CD14-positive monocyte (primary cell): ENCODE results near the gene DGKH. TPM values are rescaled to one million over a fixed set of nuclear protein-coding genes. Genes with fewer than 3 reads are reported as not detected.

Experiments
- DNase-seq, 3 donors: peaks; one replicate each; pipeline ENCODE4 v3.0.0-alpha.2; 2011 to 2022
- H2AFZ ChIP-seq: 2 replicates; pipeline ENCODE4 v1.6.0; 2012; ENCODE audit warnings: mild to moderate bottlenecking, low read depth, low read length, inconsistent platforms; ENCODE audit not compliant: insufficient read depth, poor library complexity, severe bottlenecking
- H3K27ac ChIP-seq, 2 donors: 1 replicate in 1 of 2; 2 replicates in 1 of 2; pipeline ENCODE4 v1.5.1; 2012 to 2013; ENCODE audit warnings: low read length in 2 of 2, control low read depth in 1 of 2, inconsistent platforms in 1 of 2, low read depth in 1 of 2, mild to moderate bottlenecking in 1 of 2
- H3K27me3 ChIP-seq, 2 donors: one replicate each; pipeline versions ENCODE4 v1.6.0 to v1.6.1; 2011 to 2013; ENCODE audit warnings: low read length in 2 of 2; ENCODE audit not compliant: control insufficient read depth in 2 of 2, insufficient read depth in 2 of 2
- H3K36me3 ChIP-seq, 2 donors: replicated peaks in 1 of 2; 1 replicate in 1 of 2; 2 replicates in 1 of 2; pipeline versions ENCODE4 v1.5.1 to v1.6.1; 2012 to 2013; ENCODE audit warnings: low read length in 2 of 2, control low read depth in 1 of 2, inconsistent platforms in 1 of 2, mild to moderate bottlenecking in 1 of 2; ENCODE audit not compliant: insufficient read depth in 2 of 2, control insufficient read depth in 1 of 2
- H3K4me1 ChIP-seq, 2 donors: 1 replicate in 1 of 2; 2 replicates in 1 of 2; pipeline versions ENCODE4 v1.5.1 to v1.6.1; 2012 to 2013; ENCODE audit warnings: low read length in 2 of 2, control low read depth in 1 of 2, inconsistent platforms in 1 of 2, mild to moderate bottlenecking in 1 of 2, moderate library complexity in 1 of 2; ENCODE audit not compliant: insufficient read depth in 2 of 2, control insufficient read depth in 1 of 2
- H3K4me2 ChIP-seq: replicated peaks from 2 replicates; pipeline ENCODE3; 2012; ENCODE audit warnings: low read length, moderate library complexity, mild to moderate bottlenecking; ENCODE audit not compliant: poor library complexity, severe bottlenecking; ENCODE audit errors: extremely low read depth
- H3K4me3 ChIP-seq, 3 experiments: fragments of 200-600 bp in 1 of 3; sonication (generic) in 1 of 3; replicated peaks in 1 of 3; 1 replicate in 2 of 3; 2 replicates in 1 of 3; pipeline ENCODE4 v1.5.1; 2011 to 2013; ENCODE audit warnings: low read length in 3 of 3, mild to moderate bottlenecking in 3 of 3, control low read depth in 2 of 3, low read depth in 2 of 3, inconsistent platforms in 1 of 3, moderate library complexity in 1 of 3
- H3K79me2 ChIP-seq: 2 replicates; pipeline ENCODE4 v1.6.0; 2012; ENCODE audit warnings: mild to moderate bottlenecking, control low read depth, inconsistent platforms, low read length, moderate library complexity; ENCODE audit not compliant: insufficient read depth
- H3K9ac ChIP-seq: 2 replicates; pipeline ENCODE4 v1.6.0; 2017; ENCODE audit warnings: low read length, mild to moderate bottlenecking; ENCODE audit not compliant: insufficient read depth, poor library complexity, severe bottlenecking
- H3K9me3 ChIP-seq, 2 donors: replicated peaks in 1 of 2; 1 replicate in 1 of 2; 2 replicates in 1 of 2; pipeline versions ENCODE4 v1.5.1 to v1.6.1; 2012 to 2013; ENCODE audit warnings: low read length in 2 of 2, control low read depth in 1 of 2; ENCODE audit not compliant: control insufficient read depth in 1 of 2, insufficient read depth in 1 of 2
- H4K20me1 ChIP-seq: 2 replicates; pipeline ENCODE4 v1.6.0; 2012; ENCODE audit warnings: mild to moderate bottlenecking, low read length, control low read depth, moderate library complexity; ENCODE audit not compliant: insufficient read depth
- H3K27ac Mint-ChIP-seq, 7 donors: one replicate each; pipeline ENCODE4 v1.8.0; 2020; ENCODE audit warnings: mild to moderate bottlenecking in 7 of 7, mixed read lengths in 7 of 7, moderate library complexity in 6 of 7, inconsistent platforms in 2 of 7
- H3K27me3 Mint-ChIP-seq, 3 donors: one replicate each; pipeline ENCODE4 v1.8.0; 2021 to 2022; ENCODE audit warnings: low read depth in 3 of 3, mild to moderate bottlenecking in 3 of 3, mixed read lengths in 3 of 3, moderate library complexity in 3 of 3, inconsistent platforms in 1 of 3
- H3K36me3 Mint-ChIP-seq, 2 donors: one replicate each; pipeline ENCODE4 v1.8.0; 2020; ENCODE audit warnings: mixed read lengths in 2 of 2, inconsistent platforms in 1 of 2, mild to moderate bottlenecking in 1 of 2
- H3K4me1 Mint-ChIP-seq: one replicate; pipeline ENCODE4 v1.8.0; 2020; ENCODE audit warnings: mild to moderate bottlenecking, mixed read lengths
- H3K4me3 Mint-ChIP-seq, 2 donors: one replicate each; pipeline ENCODE4 v1.8.0; 2020; ENCODE audit warnings: mild to moderate bottlenecking in 2 of 2, mixed read lengths in 2 of 2, moderate library complexity in 1 of 2
- H3K9me3 Mint-ChIP-seq, 7 donors: one replicate each; pipeline ENCODE4 v1.8.0; 2020 to 2022; ENCODE audit warnings: mixed read lengths in 7 of 7, mild to moderate bottlenecking in 6 of 7, moderate library complexity in 6 of 7, inconsistent platforms in 2 of 7
- CTCF ChIP-seq: fragments of 200-600 bp; IDR thresholded peaks from one replicate; pipeline ENCODE4 v1.8.0; 2022; ENCODE audit warnings: antibody characterized with exemption, mild to moderate bottlenecking
- WGBS: methylation state at CpG from one replicate; pipeline ENCODE4 v1.1.5; 2013; ENCODE audit warnings: missing lambda C conversion rate; ENCODE audit not compliant: insufficient coverage; 5-methylcytosine and 5-hydroxymethylcytosine counted together
- intact Hi-C, 2 donors: fragments of 100-400 bp; cut with micrococcal nuclease; formaldehyde crosslinking; loops; one replicate each; pipeline versions ENCODE4 v1.15.0 to v1.15.1; 2023
- polyA plus RNA-seq, 3 donors: library from polyadenylated mRNA; depleted of rRNA in 1 of 3; unstranded in 2 of 3; stranded (reverse) in 1 of 3; fragments of 300-500 nt in 2 of 3; fragments of >200 nt in 1 of 3; fragmentation: Illumina TruSeq in 2 of 3; gene quantifications; 1 replicate in 2 of 3; 2 replicates in 1 of 3; pipeline ENCODE4 v1.2.3, GENCODE V29; 2012 to 2021

Gene DGKH
- polyA plus RNA-seq, 3 donors, result 0.10 to 0.79 (median 0.15) TPM

- TF ChIP-seq CTCF, result no peak
- H3K4me1 Mint-ChIP-seq, result peaks cover 4% of the 10 kb centered on the region
- no peak for DNase-seq
- Histone ChIP-seq H3K36me3 (no peaks in the 10 kb centered on the region), H2AFZ (no peak overlapping the region), H4K20me1 (no peaks in the 10 kb centered on the region), H3K4me2 (no peak overlapping the region), H3K27me3 (no peaks in the 10 kb centered on the region), H3K9ac (no peak overlapping the region), H3K4me3 (no peak overlapping the region), H3K79me2 (no peaks in the 10 kb centered on the region), H3K4me1 (no peaks in the 10 kb centered on the region), H3K27ac (no peak overlapping the region), H3K9me3 (no peaks in the 10 kb centered on the region)
- WGBS, result 100% methylated on average over 4 of the region's 4 CpGs
- peak overlapping the region in 1 of 7 donors; percentile 55 for H3K27ac Mint-ChIP-seq
- H3K27me3 Mint-ChIP-seq, result peaks cover 0 to 1% (median 0%) of the 10 kb centered on the region in 3 donors
- H3K9me3 Mint-ChIP-seq, result peaks cover 0 to 8% (median 3%) of the 10 kb centered on the region in 7 donors
- no peaks in the 10 kb centered on the region for H3K36me3 Mint-ChIP-seq
- H3K4me3 Mint-ChIP-seq, result no peak overlapping the region
- intact Hi-C loops, result loop anchor here in 1 of 2 donors (5.0 kb wide), 1 partner anchor 440 kb away; no protein-coding TSS in a partner anchor
Observed at GRCh38 chr13:42106998-42107397, 58.5 kb downstream of the DGKH start.

- intact Hi-C loops, result loop anchor here in 1 of 2 donors (5.0 kb wide), 1 partner anchor 440 kb away; no protein-coding TSS in a partner anchor
Observed at GRCh38 chr13:42107421-42107820, 59.0 kb downstream of the DGKH start.

More at GRCh38 chr13:42107421-42107820, 59.0 kb downstream of the DGKH start:
- Histone ChIP-seq H3K4me3 (no peak overlapping the region), H4K20me1 (no peaks in the 10 kb centered on the region), H2AFZ (no peak overlapping the region), H3K79me2 (no peaks in the 10 kb centered on the region), H3K4me1 (no peaks in the 10 kb centered on the region), H3K4me2 (no peak overlapping the region), H3K27ac (no peak overlapping the region), H3K27me3 (no peaks in the 10 kb centered on the region), H3K9ac (no peak overlapping the region), H3K9me3 (no peaks in the 10 kb centered on the region), H3K36me3 (no peaks in the 10 kb centered on the region)
- H3K27ac Mint-ChIP-seq, result peak overlapping the region in 2 of 7 donors; percentile 4 to 55
- peaks cover 0 to 8% (median 3%) of the 10 kb centered on the region in 7 donors for H3K9me3 Mint-ChIP-seq
- peaks cover 0 to 1% (median 0%) of the 10 kb centered on the region in 3 donors for H3K27me3 Mint-ChIP-seq
- H3K36me3 Mint-ChIP-seq, result no peaks in the 10 kb centered on the region
- H3K4me3 Mint-ChIP-seq, result no peak overlapping the region
- DNase-seq, result no peak
- 85% methylated on average over 5 of the region's 5 CpGs for WGBS
- no peak for TF ChIP-seq CTCF
- H3K4me1 Mint-ChIP-seq, result peaks cover 4% of the 10 kb centered on the region
